SK-N-SH treated with all-trans-retinoic acid at 6 μM for 48 hours (cell line): Measurements from ENCODE around the gene ACSL1.

Experiments used
- ATAC-seq: fragments of 200-7000 bp; cut with Tn5 transposase; 3 replicates; pipeline ENCODE4 v1.9.1; 2020; ENCODE audit warnings: mild to moderate bottlenecking, moderate library complexity
- ARNTL ChIP-seq: fragments of 450-650 bp; formaldehyde crosslinking; IDR thresholded peaks from 2 replicates; pipeline ENCODE4 v1.5.0; 2020; ENCODE audit warnings: low read depth, mild to moderate bottlenecking, moderate library complexity, borderline replicate concordance
- BACH2 ChIP-seq: fragments of 250-450 bp; sonication (Bioruptor Pico); IDR thresholded peaks from 2 replicates; pipeline ENCODE4 v1.9.0; 2021; ENCODE audit warnings: mild to moderate bottlenecking, borderline replicate concordance
- CREB5 ChIP-seq: fragments of 250-450 bp; sonication (Bioruptor Pico); IDR thresholded peaks from 2 replicates; pipeline ENCODE4 v1.5.1; 2020; ENCODE audit warnings: low read depth, mild to moderate bottlenecking, moderate library complexity
- CSDC2 ChIP-seq: fragments of 250-450 bp; sonication (Bioruptor Pico); IDR thresholded peaks from 2 replicates; pipeline ENCODE4 v1.5.0; 2020; ENCODE audit warnings: mild to moderate bottlenecking, moderate library complexity
- CSRNP3 ChIP-seq: fragments of 250-450 bp; sonication (Bioruptor Pico); IDR thresholded peaks from 2 replicates; pipeline ENCODE4 v1.5.1; 2021; ENCODE audit warnings: mild to moderate bottlenecking, moderate library complexity
- ESRRG ChIP-seq: fragments of 250-450 bp; sonication (Bioruptor Pico); IDR thresholded peaks from 2 replicates; pipeline ENCODE4 v1.6.1; 2021; ENCODE audit warnings: mild to moderate bottlenecking
- GLIS3 ChIP-seq: fragments of 250-450 bp; sonication (Bioruptor Pico); IDR thresholded peaks from 2 replicates; pipeline ENCODE4 v1.5.0; 2020; ENCODE audit warnings: mild to moderate bottlenecking, moderate library complexity
- ISL1 ChIP-seq: fragments of 250-450 bp; sonication (Bioruptor Pico); IDR thresholded peaks from 2 replicates; pipeline ENCODE4 v2.1.2; 2022; ENCODE audit warnings: mild to moderate bottlenecking, moderate library complexity
- OSR1 ChIP-seq: fragments of 250-450 bp; sonication (Bioruptor Pico); IDR thresholded peaks from 2 replicates; pipeline ENCODE4 v1.8.0; 2022; ENCODE audit warnings: moderate library complexity, mild to moderate bottlenecking, inconsistent platforms
- PATZ1 ChIP-seq: fragments of 250-450 bp; sonication (Bioruptor Pico); IDR thresholded peaks from 2 replicates; pipeline ENCODE4 v1.8.0; 2020; ENCODE audit warnings: mild to moderate bottlenecking, moderate library complexity, borderline replicate concordance
- PPARA ChIP-seq: fragments of 250-450 bp; sonication (Bioruptor Pico); IDR thresholded peaks from 2 replicates; pipeline ENCODE4 v1.5.0; 2020; ENCODE audit warnings: mild to moderate bottlenecking, borderline replicate concordance
- RARB ChIP-seq: fragments of 250-450 bp; sonication (Bioruptor Pico); IDR thresholded peaks from 2 replicates; pipeline ENCODE4 v1.8.0; 2021; ENCODE audit warnings: mild to moderate bottlenecking, moderate library complexity
- TCF4 ChIP-seq: fragments of 250-450 bp; sonication (Bioruptor Pico); IDR thresholded peaks from 2 replicates; pipeline ENCODE4 v1.8.0; 2021; ENCODE audit warnings: mild to moderate bottlenecking, moderate library complexity, borderline replicate concordance
- TOX ChIP-seq: fragments of 250-450 bp; sonication (Bioruptor Pico); IDR thresholded peaks from 2 replicates; pipeline ENCODE4 v1.8.0; 2021; ENCODE audit warnings: mild to moderate bottlenecking, moderate library complexity, borderline replicate concordance
- ZC3H10 ChIP-seq: fragments of 250-450 bp; sonication (Bioruptor Pico); IDR thresholded peaks from 2 replicates; pipeline ENCODE4 v1.5.1; 2021; ENCODE audit warnings: mild to moderate bottlenecking, moderate library complexity
- ZFP3 ChIP-seq: fragments of 250-450 bp; sonication (Bioruptor Pico); IDR thresholded peaks from 2 replicates; pipeline ENCODE4 v1.5.0; 2020; ENCODE audit warnings: mild to moderate bottlenecking, moderate library complexity
- ZFP30 ChIP-seq: fragments of 450-650 bp; formaldehyde crosslinking; IDR thresholded peaks from 2 replicates; pipeline ENCODE4 v1.5.0; 2022; ENCODE audit warnings: mild to moderate bottlenecking, moderate library complexity
- ZNF565 ChIP-seq: fragments of 450-650 bp; formaldehyde crosslinking; conservative IDR thresholded peaks from 2 replicates; pipeline ENCODE4 v1.5.0; 2020; ENCODE audit warnings: low read depth, mild to moderate bottlenecking, moderate library complexity
- ZNF70 ChIP-seq: fragments of 450-650 bp; formaldehyde crosslinking; IDR thresholded peaks from 2 replicates; pipeline ENCODE4 v1.5.0; 2020; ENCODE audit warnings: mild to moderate bottlenecking, moderate library complexity
- ZNF8 ChIP-seq: fragments of 450-650 bp; formaldehyde crosslinking; IDR thresholded peaks from 2 replicates; pipeline ENCODE4 v1.5.0; 2020; ENCODE audit warnings: mild to moderate bottlenecking, moderate library complexity
- TF ChIP-seq, protein P1 (sequence below): fragments of 250-450 bp; sonication (Bioruptor Pico); IDR thresholded peaks from 2 replicates; pipeline ENCODE4 v1.5.0; 2020; ENCODE audit warnings: mild to moderate bottlenecking, moderate library complexity

The ACSL1 gene

GRCh38 chr4:184854673-184855072, 28.9 kb upstream of the ACSL1 start:
- ATAC-seq, result no peak

DNA sequence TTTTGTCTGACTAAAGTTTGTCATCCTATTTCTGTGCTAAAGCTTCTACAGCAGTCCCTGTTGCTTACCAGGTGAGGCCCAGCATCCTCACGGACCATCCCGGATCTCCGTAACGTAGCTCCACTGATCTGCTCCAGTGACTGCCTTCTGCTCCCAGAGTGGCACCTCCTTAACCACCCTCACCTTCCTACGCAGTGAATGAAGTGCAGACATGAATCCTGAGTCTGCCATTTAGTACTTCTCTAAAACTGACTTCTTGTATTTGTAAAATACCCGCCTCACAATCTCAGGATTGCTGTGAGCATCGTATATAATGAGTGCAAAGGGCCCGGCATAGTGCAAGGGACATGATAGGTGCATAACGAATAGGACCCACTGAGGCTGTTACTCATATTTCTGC, 27.7 kb upstream of the ACSL1 start:
- ATAC-seq, result no peak
- TF ChIP-seq CREB5 (CRISPR knock-in tag) (no peak), ZNF70 (CRISPR knock-in tag) (no peak), ARNTL (CRISPR knock-in tag) (no peak), ZC3H10 (CRISPR knock-in tag) (no peak), OSR1 (CRISPR knock-in tag) (no peak), TCF4 (CRISPR knock-in tag) (no peak), CSRNP3 (CRISPR knock-in tag) (no peak), PPARA (no peak), ISL1 (CRISPR knock-in tag) (no peak), BACH2 (CRISPR knock-in tag) (no peak), CSDC2 (CRISPR knock-in tag) (no peak), RARB (no peak), PATZ1 (CRISPR knock-in tag) (no peak), ZFP30 (no peak), ZNF565 (CRISPR knock-in tag) (no peak), GLIS3 (no peak)
- TF ChIP-seq, protein P1, sequence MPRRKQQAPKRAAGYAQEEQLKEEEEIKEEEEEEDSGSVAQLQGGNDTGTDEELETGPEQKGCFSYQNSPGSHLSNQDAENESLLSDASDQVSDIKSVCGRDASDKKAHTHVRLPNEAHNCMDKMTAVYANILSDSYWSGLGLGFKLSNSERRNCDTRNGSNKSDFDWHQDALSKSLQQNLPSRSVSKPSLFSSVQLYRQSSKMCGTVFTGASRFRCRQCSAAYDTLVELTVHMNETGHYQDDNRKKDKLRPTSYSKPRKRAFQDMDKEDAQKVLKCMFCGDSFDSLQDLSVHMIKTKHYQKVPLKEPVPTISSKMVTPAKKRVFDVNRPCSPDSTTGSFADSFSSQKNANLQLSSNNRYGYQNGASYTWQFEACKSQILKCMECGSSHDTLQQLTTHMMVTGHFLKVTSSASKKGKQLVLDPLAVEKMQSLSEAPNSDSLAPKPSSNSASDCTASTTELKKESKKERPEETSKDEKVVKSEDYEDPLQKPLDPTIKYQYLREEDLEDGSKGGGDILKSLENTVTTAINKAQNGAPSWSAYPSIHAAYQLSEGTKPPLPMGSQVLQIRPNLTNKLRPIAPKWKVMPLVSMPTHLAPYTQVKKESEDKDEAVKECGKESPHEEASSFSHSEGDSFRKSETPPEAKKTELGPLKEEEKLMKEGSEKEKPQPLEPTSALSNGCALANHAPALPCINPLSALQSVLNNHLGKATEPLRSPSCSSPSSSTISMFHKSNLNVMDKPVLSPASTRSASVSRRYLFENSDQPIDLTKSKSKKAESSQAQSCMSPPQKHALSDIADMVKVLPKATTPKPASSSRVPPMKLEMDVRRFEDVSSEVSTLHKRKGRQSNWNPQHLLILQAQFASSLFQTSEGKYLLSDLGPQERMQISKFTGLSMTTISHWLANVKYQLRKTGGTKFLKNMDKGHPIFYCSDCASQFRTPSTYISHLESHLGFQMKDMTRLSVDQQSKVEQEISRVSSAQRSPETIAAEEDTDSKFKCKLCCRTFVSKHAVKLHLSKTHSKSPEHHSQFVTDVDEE (CRISPR knock-in tag), result no peak

More at GRCh38 chr4:184854673-184855072, 28.9 kb upstream of the ACSL1 start:
- no peak for TF ChIP-seq ZNF8
- TF ChIP-seq GLIS3, result no peak
- no peak for TF ChIP-seq OSR1 (CRISPR knock-in tag)
- TF ChIP-seq ZNF70 (CRISPR knock-in tag), result no peak
- no peak for TF ChIP-seq PATZ1 (CRISPR knock-in tag)
- no peak for TF ChIP-seq PPARA
- TF ChIP-seq ZNF565 (CRISPR knock-in tag), result no peak
- no peak for TF ChIP-seq ARNTL (CRISPR knock-in tag)
- TF ChIP-seq ISL1 (CRISPR knock-in tag), result no peak
- TF ChIP-seq, all 23 proteins: peak for 0

- TF ChIP-seq ISL1 (CRISPR knock-in tag), result no peak
- TF ChIP-seq TOX (CRISPR knock-in tag), result no peak
- no peak for TF ChIP-seq BACH2 (CRISPR knock-in tag)
Measured at GRCh38 chr4:184851886-184852285, 26.1 kb upstream of the ACSL1 start.

DNA sequence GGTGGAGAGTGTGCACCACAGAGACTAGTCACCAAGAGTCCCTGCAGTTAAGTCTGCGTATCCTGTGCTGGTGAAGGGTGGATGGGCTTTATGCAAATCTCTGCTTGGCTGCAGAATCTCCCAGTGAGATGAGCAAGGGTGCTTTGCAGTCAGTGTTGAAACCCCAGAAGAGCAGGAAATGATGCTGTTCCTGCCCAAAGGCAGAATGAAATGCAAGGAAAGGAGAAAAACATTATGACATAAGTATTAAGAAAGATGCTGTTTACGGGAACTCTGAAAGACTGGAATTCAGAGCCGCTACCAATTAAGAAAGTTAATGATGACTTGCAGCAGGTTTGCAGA, 25.4 kb upstream of the ACSL1 start:
- no peak for ATAC-seq
- TF ChIP-seq ZNF8 (no peak), ESRRG (CRISPR knock-in tag) (no peak), OSR1 (CRISPR knock-in tag) (no peak), CSRNP3 (CRISPR knock-in tag) (no peak), BACH2 (CRISPR knock-in tag) (no peak), ZFP3 (CRISPR knock-in tag) (no peak), RARB (no peak), TCF4 (CRISPR knock-in tag) (no peak), CREB5 (CRISPR knock-in tag) (no peak), ARNTL (CRISPR knock-in tag) (no peak)

More at GRCh38 chr4:184851886-184852285, 26.1 kb upstream of the ACSL1 start:
- no peak for ATAC-seq
